GM19023 (cell line): Measurements from ENCODE around the gene SPTLC2.

Experiments
- ATAC-seq: cut with Tn5 transposase; IDR thresholded peaks from one replicate; pipeline ENCODE4 v1.9.1; 2021; ENCODE audit warnings: mild to moderate bottlenecking, moderate library complexity; ENCODE audit not compliant: unreplicated experiment

Gene SPTLC2

GRCh38 chr14:77474479-77475177 is 141.8 kb downstream of the SPTLC2 start:
- no peak for ATAC-seq

- ATAC-seq = no peak
Observed at GRCh38 chr14:77473921-77474320, 142.5 kb downstream of the SPTLC2 start.

- no peak for ATAC-seq
Observed at GRCh38 chr14:77470224-77470870, 146.1 kb downstream of the SPTLC2 start.

GRCh38 chr14:77469539-77469938 is 146.9 kb downstream of the SPTLC2 start:
- ATAC-seq = no peak

GRCh38 chr14:77469067-77469505 is 147.4 kb downstream of the SPTLC2 start:
- no peak for ATAC-seq

- no peak for ATAC-seq
Observed at GRCh38 chr14:77467801-77468200, 148.6 kb downstream of the SPTLC2 start.

GRCh38 chr14:77459072-77459723 is 157.2 kb downstream of the SPTLC2 start:
- ATAC-seq = no peak

- peak; percentile 23 for ATAC-seq
Observed at GRCh38 chr14:77458249-77458950, 158.0 kb downstream of the SPTLC2 start.

GRCh38 chr14:77457522-77458248 is 158.8 kb downstream of the SPTLC2 start, which contains the start of the genes AHSA1 and VIPAS39:
Gene AHSA1, plus strand, starts transcription at chr14:77458093. Its CDS starts 97 bp downstream, at chr14:77458190.
Gene VIPAS39, minus strand, starts transcription at chr14:77457601. Its CDS starts 3,499 bp downstream, at chr14:77454102.
- ATAC-seq = peak; percentile 88

GRCh38 chr14:77457115-77457521 is 159.3 kb downstream of the SPTLC2 start:
- ATAC-seq = no peak
